Activated CD4-positive, alpha-beta T cell treated with anti-CD3 and anti-CD28 coated beads, Interleukin-2, Interleukin-6, amounts not matched to agents 100 ng/mL and 50 ng/mL, durations not matched to agents 16 hours and 8 hours (primary cell): Measurements from ENCODE around the gene IQCM.
"Not testable (repeated sequence)": the region's sequence is repeated elsewhere in the genome, so short reads cannot be mapped to it uniquely, and the experiment has no call there.

Source experiments
- DNase-seq: peaks from one replicate; pipeline ENCODE4 v3.0.0-alpha.2; 2020

The IQCM gene

DNA sequence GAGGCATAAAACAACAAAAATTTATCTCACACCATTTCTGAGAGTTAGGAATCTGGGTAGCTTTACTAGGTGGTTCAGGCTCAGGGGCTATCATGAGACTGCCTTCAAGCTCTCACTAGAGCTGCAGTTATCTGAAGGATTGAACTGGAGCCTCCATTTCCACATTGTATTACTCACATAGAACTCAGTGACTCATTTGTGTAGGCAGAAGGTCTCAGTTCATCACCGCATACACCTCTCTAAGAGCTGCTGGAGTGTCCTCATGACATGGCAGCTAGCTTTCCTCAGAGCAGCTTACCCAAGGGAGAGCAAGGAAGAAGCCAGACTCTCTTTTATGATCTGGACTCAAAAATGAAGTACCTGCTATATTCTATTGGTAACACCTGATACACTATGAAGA is 389.2 kb downstream of the IQCM start:
- peak; percentile 14 for DNase-seq

- DNase-seq, result no peak
Measured at GRCh38 chr4:149409555-149409962, 406.1 kb downstream of the IQCM start.

GRCh38 chr4:149409146-149409545 is 406.5 kb downstream of the IQCM start:
- no peak for DNase-seq

DNA sequence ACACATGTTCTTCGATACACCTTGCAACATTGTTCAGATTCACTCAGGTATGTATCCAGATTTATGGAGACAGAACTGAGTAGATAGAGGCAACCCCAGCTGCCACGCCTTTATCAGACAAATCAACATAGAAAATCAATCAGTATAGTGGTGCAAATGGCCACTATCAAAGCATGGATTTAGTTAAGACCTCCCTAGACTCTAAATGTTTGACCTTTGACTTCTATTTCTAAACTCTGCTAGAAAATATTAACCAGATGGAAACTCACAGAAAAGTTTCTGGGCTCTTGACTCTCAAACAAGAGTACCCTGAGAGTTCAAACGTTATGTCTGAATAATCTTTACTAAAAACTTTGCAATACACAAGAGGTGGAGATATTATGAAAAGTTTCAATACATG is 411.5 kb downstream of the IQCM start:
- no peak for DNase-seq

DNA sequence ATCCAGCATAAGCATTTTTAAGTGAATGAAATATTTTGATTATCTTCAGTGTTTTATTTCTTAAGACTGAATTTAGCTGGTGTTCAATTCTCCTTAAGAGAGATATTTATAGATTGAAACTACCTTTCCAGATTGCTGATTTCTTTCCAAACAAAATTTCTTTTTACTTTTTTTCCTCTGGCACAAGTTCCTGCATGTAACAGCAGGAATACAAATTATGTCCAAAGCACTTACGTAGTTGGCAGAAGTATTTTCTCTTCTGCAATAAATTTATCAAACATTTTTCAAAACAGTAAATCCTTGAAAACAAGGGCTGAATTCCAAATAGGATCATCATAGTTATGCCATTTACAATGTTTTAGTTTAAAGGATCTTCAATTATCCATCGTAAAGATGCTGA is 412.6 kb downstream of the IQCM start:
- no peak for DNase-seq

GRCh38 chr4:149398993-149399392 is 416.6 kb downstream of the IQCM start:
- DNase-seq, result no peak

DNA sequence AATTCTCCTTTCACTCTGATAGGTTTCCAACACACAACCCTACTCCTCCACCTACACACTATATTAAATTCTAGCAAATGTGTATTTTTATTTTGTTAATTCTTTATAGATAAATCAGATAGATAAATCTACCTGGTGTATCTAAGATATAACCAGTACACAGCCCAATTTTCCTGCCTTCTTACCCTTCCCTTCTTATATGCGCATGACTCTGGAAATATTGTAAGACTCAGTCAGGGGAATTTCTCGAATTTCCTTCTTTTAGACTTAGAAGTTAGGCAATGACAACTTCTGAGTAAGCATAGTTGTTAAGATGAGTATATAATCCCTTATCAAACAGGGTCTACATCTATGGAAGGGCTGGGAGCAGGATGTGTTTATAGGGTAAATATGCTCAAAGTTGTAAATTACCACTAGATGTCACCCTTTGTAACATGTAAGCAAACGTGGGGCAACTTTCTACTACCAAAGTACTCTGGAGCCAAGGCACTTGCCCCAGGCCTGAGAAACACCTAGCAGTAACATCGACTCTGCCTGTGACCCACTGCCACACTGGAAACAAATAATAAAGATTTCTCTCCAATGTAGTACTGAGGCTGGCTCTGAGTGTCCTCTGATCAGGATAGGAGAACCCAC is 444.7 kb downstream of the IQCM start:
- DNase-seq, result peak; percentile 24

DNA sequence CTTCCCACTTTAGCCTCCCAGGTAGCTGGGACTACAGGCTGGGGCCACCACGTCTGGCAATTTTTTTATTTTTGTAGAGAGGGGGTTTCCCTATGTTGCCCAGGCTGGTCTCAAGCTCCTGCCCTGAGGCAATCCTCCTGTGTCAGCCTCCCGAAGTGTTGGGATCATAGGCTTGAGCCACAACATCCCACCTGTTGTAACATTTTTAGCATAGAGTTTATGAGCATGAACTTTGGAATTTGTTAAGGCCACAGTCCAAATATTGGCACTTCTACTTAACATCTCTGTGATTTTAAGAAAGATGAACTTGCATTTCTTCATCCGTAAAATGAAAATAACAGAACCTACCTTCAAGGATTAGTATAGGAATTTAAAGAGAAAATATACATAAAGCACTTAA is 445.6 kb downstream of the IQCM start:
- no peak for DNase-seq

DNA sequence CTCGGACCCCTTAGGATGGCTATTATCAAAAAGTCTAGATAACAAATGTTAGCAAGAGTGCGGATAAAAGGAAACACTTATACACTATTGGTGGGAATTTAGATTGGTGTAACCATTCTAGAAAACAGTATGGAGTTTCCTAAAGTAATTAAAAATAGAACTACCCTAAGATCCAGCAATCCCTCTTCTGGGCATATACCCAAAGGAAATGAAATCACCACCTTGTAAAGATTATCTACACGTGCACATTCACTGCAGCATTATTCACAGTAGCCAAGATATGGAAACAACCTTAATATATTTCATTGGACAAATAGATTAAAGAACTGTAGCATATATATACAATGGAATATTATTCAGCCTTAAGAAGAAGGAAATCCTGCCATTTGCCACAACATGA is 462.4 kb downstream of the IQCM start:
- no peak for DNase-seq

DNA sequence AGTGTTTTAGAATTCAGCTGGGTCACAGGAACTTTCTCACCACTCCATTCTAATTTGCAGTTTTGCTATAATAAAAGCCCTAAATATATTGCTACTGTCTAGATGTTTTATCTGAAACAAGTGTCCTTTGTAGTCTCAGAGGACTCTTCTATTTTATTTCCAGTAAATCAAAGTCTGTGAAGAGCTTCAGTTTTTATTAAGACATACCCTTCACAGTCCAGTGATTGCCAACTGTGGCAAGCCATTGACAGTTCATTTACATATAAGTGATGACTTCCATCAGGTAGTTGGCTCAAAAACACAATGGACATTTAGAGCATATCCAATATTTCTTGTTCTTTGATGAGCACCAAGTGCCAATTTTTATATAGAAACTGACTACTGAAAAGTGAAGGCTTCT is 466.1 kb downstream of the IQCM start:
- no peak for DNase-seq

GRCh38 chr4:149347139-149347538 is 468.5 kb downstream of the IQCM start:
- DNase-seq, result no peak

- no peak for DNase-seq
Measured at GRCh38 chr4:149345424-149345823, 470.2 kb downstream of the IQCM start.

DNA sequence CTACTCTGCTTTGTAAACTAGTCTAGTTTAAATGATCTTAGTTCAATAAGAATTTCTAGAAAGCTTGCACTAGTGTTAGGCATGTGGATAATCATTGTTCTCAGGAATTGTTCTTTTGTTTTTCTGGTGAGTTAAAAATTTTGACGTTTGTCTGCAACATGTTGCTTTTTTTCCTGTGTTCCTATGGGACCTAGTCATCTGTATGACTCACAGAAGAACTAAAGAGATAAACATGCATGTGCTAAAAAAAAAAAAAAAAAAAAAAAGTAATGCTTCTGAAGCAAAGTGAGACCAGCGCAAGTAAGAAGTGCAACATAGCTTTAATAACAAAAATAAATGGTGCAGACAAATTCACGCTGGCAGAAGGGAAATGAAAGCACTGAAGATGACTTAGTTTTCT is 471.2 kb downstream of the IQCM start:
- no peak for DNase-seq

DNA sequence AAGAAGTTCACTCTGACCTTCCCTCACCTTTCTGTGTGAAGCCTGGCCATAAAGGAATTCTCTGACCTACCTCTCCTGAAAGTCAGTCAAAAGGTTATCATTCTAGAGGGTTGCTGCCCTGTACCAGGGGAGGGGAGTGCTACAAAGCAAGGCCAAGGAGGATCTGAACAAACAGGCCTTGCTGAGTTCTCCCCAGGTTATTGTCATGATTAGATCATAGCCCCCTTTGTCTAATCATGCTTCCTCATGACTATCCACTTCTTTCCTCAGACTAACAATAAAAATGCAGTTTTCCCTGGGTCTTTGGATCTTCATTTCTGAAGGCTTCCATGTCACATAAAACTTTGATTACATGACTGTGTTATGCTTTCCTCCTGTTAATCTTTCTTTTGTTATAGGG is 472.0 kb downstream of the IQCM start:
- no peak for DNase-seq

GRCh38 chr4:149341117-149341516 is 474.5 kb downstream of the IQCM start:
- DNase-seq, result not testable (repeated sequence)

DNA sequence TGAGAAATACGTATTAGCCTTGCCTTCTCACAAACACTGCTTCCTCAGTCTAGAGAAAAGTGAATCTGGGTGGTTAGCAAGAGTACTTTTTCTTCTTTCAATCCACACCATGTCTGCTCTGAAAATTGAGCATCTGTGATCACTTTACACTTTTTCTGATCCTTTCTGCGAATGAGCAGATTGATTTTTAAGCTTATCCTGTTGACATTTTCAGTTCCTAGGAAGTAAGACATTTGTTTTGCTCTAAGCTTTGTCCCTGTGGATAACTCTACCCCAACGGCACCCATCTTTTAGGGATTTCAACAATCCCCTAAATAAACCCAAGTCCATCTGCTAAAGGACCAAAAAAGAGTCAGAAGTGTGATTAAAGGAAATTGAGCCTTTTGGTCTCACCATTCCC is 487.5 kb downstream of the IQCM start:
- no peak for DNase-seq

DNA sequence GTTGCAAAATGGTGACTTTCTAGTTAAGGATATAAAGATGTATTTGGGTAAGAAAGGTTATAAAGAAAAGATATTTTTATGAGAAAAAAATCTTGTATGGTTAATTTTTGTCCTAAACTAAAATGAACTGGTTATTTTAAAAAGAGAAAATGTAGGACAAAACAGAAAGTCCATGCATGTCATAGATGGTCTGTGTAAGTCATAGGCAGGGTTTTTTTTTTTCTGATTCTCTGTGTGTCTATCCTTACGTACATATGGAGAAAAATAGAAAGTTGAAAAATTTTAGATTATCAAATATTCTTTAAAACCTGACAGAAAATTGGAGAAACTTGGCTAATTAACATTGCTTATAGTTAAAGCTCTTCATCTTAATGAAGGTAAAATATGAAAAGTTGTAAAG is 493.4 kb downstream of the IQCM start:
- DNase-seq, result no peak

DNA sequence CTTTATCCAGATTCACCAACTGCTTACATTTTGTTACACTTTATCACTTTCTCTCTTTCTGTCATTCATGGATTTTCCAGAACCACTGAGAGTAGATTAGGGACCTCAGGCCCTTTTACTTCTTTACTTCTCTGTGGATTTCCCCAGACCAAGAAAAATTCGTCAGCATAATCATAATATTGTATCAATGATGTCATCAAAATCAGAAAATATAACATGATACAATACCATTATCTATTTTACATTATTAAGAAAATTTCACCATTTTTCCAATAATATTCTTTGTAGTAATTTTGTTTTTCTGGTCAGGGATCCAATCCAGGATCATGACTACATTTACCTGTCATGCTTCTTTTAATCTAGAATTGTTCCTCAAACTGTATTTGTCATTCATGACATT is 494.2 kb downstream of the IQCM start:
- DNase-seq, result no peak

- peak; percentile 23 for DNase-seq
Measured at GRCh38 chr4:149311076-149311475, 504.6 kb downstream of the IQCM start.

DNA sequence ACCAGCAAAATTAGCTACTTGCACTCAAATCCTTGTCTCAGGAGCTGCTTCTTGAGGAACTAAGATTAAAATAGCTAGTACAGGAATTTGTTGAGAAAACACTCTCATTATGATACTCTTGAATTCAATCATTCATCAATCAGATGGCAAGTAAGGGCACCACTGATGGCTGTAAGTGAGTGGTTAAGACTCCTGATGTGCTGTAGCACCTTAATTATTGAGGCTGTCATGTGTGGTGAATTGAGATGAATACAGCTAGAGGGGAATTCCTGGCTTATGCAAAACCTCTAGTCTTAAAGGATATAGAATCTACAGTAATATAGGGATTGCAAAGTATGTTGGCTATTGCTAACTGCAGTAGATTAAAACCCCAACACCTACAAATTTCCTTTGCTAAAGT is 509.1 kb downstream of the IQCM start:
- DNase-seq, result peak; percentile 41
